Ovary (tissue), 9 donors: ENCODE data around the gene KIF26A. TPM values are rescaled to one million over a fixed set of nuclear protein-coding genes. Genes with fewer than 3 reads are reported as not detected.

Experiments used
- DNase-seq, 5 donors: peaks; one replicate each; pipeline ENCODE4 v3.0.0-alpha.2; 2019 to 2020
- H3K27ac ChIP-seq, 2 donors: fragments of 200-600 bp; one replicate each; pipeline versions ENCODE4 v1.5.1 to v1.8.0; 2019 to 2022
- H3K27me3 ChIP-seq: fragments of 200-600 bp; one replicate; pipeline ENCODE4 v1.8.0; 2022
- H3K36me3 ChIP-seq: fragments of 200-600 bp; sonication (generic); one replicate; pipeline ENCODE4 v1.5.1; 2019
- H3K4me1 ChIP-seq: one replicate; pipeline ENCODE4 v1.8.1; 2013; ENCODE audit warnings: mild to moderate bottlenecking, moderate library complexity; ENCODE audit not compliant: insufficient read depth
- H3K4me3 ChIP-seq: fragments of 200-600 bp; sonication (generic); one replicate; pipeline ENCODE4 v1.5.1; 2017
- H3K9me3 ChIP-seq, 2 donors: fragments of 200-600 bp in 1 of 2; sonication (generic) in 1 of 2; one replicate each; pipeline versions ENCODE4 v1.5.1 to v1.8.1; 2013 to 2019; ENCODE audit warnings: mild to moderate bottlenecking in 1 of 2, moderate library complexity in 1 of 2
- CTCF ChIP-seq, 3 donors: fragments of 450-650 bp in 2 of 3; fragments of 200-600 bp in 1 of 3; IDR thresholded peaks; one replicate each; pipeline versions ENCODE4 v1.5.1 to v1.8.0; 2016 to 2022; ENCODE audit warnings: antibody characterized with exemption in 3 of 3, mild to moderate bottlenecking in 1 of 3
- EP300 ChIP-seq: sonication (generic); formaldehyde crosslinking; IDR thresholded peaks from one replicate; pipeline ENCODE4 v1.6.1; 2017; ENCODE audit warnings: antibody characterized with exemption
- POLR2A ChIP-seq: fragments of 450-650 bp; IDR thresholded peaks from one replicate; pipeline ENCODE4 v1.6.1; 2017; ENCODE audit warnings: antibody characterized with exemption, mild to moderate bottlenecking, moderate library complexity
- WGBS, 3 donors: extraction: QIAGEN DNeasy Blood & Tissue Kit in 1 of 3; methylation state at CpG; one replicate each; pipeline versions ENCODE4 v1.1.5 to v1.1.7; 2013 to 2017; 5-methylcytosine and 5-hydroxymethylcytosine counted together
- intact Hi-C, 4 donors: fragments of 100-400 bp; cut with DNase I; formaldehyde crosslinking; loops; one replicate each; pipeline versions ENCODE4 v1.11.0 to v1.15.1; 2022 to 2023
- polyA plus RNA-seq, 2 donors: library from polyadenylated mRNA; stranded (reverse); fragments of 200-250 nt in 1 of 2; fragments of 350-450 nt in 1 of 2; fragmentation: Illumina TruSeq in 1 of 2; extraction: RNeasy Lipid Tissue Mini Kit (QIAGEN cat#74804) in 1 of 2; gene quantifications; one replicate each; pipeline ENCODE4 v1.2.3, GENCODE V29; 2013 to 2014
- total RNA-seq, 7 donors: library from RNA; depleted of rRNA in 2 of 7; stranded (reverse); fragments of >200 nt in 2 of 7; fragmentation: NEBNext Ultra II Directional in 3 of 7; extraction: Animal tissue kit (Norgen Biotek cat#: 25700) in 3 of 7; gene quantifications; one replicate each; pipeline versions ENCODE4 v1.1.0 to v1.2.4, GENCODE V29; 2016 to 2023
- donor health status: DM: no; HTN: no; CAD: no; lungs with moderate emphysema.
- donor health status: DM: no; HTN: no; CAD: no.
- donor health status: Bipolar disorder and iron deficiency.
- donor health status: DM: yes; HTN: yes; CAD: no.
- donor health status: DM: no; HTN: no; CAD: no.
- donor health status: DM: yes; HTN: yes; CAD: no.

The KIF26A gene
- total and polyA plus RNA-seq, 9 donors: 0.32 to 16.8 (median 5.8) TPM

- peak in 1 of 5 donors; percentile 4 for DNase-seq
- Histone ChIP-seq H3K27ac (no peak overlapping the region), H3K4me1 (no peaks in the 10 kb centered on the region), H3K27me3 (no peaks in the 10 kb centered on the region), H3K4me3 (no peak overlapping the region), H3K9me3 (no peaks in the 10 kb centered on the region), H3K36me3 (no peaks in the 10 kb centered on the region)
- TF ChIP-seq EP300: no peak
- TF ChIP-seq POLR2A: no peak
- WGBS, 3 donors: 66 to 73% (median 70%) methylated on average over 14 of the region's 14 CpGs
- intact Hi-C loops: no loop called here
Measured at GRCh38 chr14:104216457-104216856, 78.1 kb downstream of the KIF26A start.

- no peak overlapping the region for H3K27ac ChIP-seq
- DNase-seq: peak in 2 of 5 donors; percentile 6 to 13
- WGBS, 3 donors: 90 to 93% (median 91%) methylated on average over 17 to 21 of the region's 21 CpGs
- no peaks in the 10 kb centered on the region for H3K36me3 ChIP-seq
- no peaks in the 10 kb centered on the region for H3K9me3 ChIP-seq
- no peak overlapping the region for H3K4me3 ChIP-seq
- TF ChIP-seq POLR2A (no peak), CTCF (IDR thresholded peaks at IDR 0.05) (no peak), EP300 (no peak)
- no peaks in the 10 kb centered on the region for H3K4me1 ChIP-seq
- H3K27me3 ChIP-seq: no peaks in the 10 kb centered on the region
- intact Hi-C loops: no loop called here
Measured at GRCh38 chr14:104217486-104218360, 79.3 kb downstream of the KIF26A start.

- peak in 2 of 5 donors; percentile 13 to 15 for DNase-seq
- intact Hi-C loops: no loop called here
- H3K27me3 ChIP-seq: no peaks in the 10 kb centered on the region
- H3K36me3 ChIP-seq: no peaks in the 10 kb centered on the region
- 87 to 90% (median 88%) methylated on average over 22 of the region's 22 CpGs for WGBS, 3 donors
- peaks cover 4% of the 10 kb centered on the region for H3K4me1 ChIP-seq
- TF ChIP-seq CTCF (IDR thresholded peaks at IDR 0.05) (no peak), EP300 (no peak), POLR2A (no peak)
- H3K9me3 ChIP-seq: no peaks in the 10 kb centered on the region
- H3K4me3 ChIP-seq: no peak overlapping the region
- H3K27ac ChIP-seq: no peak overlapping the region
Measured at GRCh38 chr14:104218361-104219180, 80.2 kb downstream of the KIF26A start.

GRCh38 chr14:104219731-104220214, 81.4 kb downstream of the KIF26A start:
- DNase-seq: peak in 2 of 5 donors; percentile 10 to 23
- intact Hi-C loops: loop anchor here in 1 of 4 donors (10.0 kb wide), 1 partner anchor 75 kb away; no protein-coding TSS in a partner anchor
- Histone ChIP-seq H3K4me3 (no peak overlapping the region), H3K36me3 (no peaks in the 10 kb centered on the region), H3K27me3 (no peaks in the 10 kb centered on the region), H3K9me3 (no peaks in the 10 kb centered on the region), H3K4me1 (peaks cover 11% of the 10 kb centered on the region), H3K27ac (no peak overlapping the region)
- WGBS, 3 donors: 24 to 33% (median 32%) methylated on average over 17 to 22 of the region's 22 CpGs
- TF ChIP-seq EP300 (no peak), POLR2A (no peak), CTCF (IDR thresholded peaks at IDR 0.05) (no peak)
